HG03342 (cell line): ENCODE measurements around the gene ITPR2.
"Not testable (repeated sequence)": the region's sequence is repeated elsewhere in the genome, so short reads cannot be mapped to it uniquely, and the experiment has no call there.

Source experiments
- ATAC-seq: cut with Tn5 transposase; IDR thresholded peaks from one replicate; pipeline ENCODE4 v1.9.1; 2021; ENCODE audit warnings: mild to moderate bottlenecking, moderate library complexity; ENCODE audit not compliant: unreplicated experiment

ITPR2 gene

DNA sequence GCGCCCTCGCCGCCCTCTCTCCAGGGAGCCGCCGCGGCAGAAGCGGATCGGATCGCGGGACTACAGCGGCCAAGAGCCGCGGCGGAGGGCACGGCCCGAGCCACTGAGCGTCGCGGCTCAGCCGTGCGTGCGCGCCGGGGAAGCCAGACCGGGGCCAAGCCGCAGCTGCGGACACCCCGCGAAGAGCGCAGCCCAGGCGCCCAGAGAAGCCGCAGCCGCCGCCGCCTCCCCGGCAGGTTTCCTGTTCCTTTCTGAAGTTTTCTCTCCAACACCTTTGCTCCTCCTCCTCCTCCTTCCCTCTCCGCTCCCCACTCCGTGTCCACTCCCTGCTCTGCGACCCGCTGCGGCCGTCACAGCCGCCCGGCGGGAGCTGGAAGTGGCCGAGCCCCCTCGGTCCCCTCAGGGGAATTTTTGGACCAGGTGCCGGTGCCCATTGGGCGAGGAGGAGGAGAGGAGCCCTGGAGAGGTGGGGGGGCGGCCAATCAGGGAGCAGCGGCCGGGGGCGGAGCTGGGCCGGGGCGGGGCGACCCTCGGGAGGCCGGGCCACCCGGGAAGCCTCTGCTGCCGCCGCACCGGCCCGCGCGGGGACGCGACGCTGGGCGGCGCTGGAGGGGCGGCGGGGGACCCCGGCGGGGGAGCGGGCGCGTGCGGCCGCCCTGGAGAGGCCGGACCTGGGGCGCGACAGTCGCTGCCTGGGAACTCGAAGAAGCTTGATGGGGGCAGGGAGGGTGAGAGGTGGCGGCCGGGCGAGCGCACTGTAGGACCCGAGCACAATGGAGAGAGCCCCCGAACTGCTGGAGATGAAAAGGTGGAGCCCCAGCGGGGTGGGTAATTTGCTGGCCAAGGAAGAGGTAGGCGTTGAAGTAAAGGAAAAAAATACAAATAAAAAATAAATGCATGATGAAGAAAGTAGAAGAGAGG is at the start of gene ITPR2:
Gene ITPR2 (minus strand): TSS at position 373 of the 921 bp plus-strand sequence. CDS start 413 bp downstream, outside the sequence.
- peak; percentile 70 for ATAC-seq

DNA sequence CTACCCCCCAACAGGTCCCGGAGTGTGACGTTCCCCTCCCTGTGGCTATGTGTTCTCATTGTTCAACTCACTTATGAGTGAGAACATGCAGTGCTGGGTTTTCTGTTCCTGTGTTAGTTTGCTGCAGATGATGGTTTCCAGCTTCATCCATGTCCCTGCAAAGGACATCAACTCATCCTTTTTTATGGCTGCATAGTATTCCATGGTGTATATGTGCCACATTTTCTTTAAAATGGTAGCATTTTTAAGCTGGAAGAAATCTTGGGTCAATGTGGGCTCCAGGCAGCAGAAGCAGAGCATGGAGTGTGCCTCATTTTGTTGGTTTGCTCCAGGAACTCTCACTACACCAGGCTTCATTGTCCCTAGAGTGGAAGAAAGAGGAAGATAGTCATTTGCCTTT is 47.6 kb upstream of the ITPR2 start:
- ATAC-seq, result no peak

DNA sequence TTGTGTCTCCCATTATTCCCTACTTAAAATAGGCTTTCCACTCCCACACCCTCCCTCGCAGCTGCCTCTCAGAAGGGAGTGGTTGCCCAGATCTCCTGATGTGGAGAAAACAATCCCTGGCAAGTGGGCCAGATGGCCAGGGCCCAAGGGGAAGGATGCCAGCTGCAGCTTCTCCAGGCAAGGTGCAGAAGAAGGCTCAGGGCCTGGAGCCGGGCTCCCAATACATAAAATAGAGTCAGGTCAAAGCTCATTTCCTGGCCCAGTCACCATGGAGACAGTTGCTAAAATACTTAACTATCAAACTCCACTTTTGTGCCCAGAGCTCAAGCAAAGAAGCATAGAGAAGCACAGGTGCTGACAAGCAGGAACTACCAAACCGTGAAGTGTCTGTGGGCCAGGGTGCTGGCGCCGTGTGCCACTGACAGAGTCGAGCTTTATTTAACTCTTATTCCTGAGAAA is 45.7 kb upstream of the ITPR2 start:
- peak; percentile 68 for ATAC-seq

DNA sequence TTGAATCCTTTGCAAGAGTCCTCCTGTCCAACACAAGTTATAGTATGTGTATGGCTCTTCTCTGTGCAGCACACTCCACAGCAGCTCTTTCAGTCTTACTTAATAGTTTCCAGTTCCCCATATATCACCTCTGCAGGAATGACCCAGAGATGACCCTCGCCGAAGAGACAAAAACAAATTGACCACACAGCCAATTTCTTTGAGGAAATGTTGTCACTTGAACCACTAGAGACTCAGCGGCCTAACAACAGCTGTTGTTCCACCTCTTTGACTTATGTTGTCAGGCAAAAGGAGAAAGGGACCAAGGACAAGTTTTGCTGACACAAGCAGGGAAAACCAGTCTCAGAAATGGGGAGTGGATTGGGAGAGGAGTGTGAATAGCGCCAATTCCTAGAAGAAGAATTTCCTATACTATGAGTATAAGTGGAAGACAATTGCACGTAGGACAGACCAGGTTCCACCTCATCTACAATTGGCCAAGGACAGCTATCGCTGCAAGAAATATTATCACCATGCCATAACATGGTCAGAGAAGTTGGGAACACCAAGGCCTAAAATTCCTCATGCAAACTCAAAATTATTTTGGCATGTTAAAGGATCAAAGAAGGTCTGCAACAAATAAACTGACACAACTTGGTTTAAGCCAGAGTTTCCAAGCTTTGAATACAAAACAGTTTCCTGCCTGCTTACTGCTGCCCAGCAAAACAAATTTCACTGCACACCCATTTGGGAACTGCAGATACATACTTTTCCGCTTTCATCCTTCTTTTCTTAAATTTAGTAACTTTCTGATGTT is 41.7 kb upstream of the ITPR2 start:
- ATAC-seq, result peak; percentile 61

DNA sequence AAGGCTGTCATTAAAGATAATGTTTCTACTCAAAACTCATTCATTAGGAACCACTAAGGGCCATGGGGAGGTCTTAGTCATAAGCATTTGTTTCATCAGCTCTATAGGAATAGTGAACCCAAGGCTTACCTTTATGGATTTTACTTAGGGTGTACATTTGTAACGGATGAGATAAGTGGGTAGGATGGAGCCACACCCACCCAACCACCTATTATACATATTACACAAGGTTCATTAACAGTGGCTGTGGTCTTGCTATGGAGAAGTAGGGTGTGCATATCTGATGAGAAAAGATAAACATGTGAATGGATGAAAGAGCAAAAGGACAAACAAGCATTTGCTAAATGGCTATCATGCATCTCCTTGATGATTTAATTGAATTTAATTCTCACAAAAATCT is 39.6 kb upstream of the ITPR2 start:
- no peak for ATAC-seq

DNA sequence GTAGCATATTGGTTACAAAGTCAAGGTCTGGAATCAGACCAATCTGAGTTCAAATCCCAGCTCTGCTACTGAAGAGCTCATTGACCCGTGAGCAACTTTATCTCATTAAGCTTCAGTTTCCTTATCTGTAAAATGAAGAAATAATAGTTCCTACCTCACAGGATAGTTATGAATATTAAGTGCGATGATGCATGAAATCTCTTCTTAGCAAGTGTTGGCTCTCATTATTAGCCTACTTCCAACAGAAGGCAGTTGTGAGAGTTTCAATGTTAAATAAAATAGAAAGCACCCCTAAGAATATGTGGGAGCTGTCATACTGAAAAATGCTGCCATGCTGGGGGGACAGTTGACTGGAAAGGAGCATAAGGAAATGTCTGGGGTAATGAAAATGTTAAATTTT is 39.0 kb upstream of the ITPR2 start:
- no peak for ATAC-seq

DNA sequence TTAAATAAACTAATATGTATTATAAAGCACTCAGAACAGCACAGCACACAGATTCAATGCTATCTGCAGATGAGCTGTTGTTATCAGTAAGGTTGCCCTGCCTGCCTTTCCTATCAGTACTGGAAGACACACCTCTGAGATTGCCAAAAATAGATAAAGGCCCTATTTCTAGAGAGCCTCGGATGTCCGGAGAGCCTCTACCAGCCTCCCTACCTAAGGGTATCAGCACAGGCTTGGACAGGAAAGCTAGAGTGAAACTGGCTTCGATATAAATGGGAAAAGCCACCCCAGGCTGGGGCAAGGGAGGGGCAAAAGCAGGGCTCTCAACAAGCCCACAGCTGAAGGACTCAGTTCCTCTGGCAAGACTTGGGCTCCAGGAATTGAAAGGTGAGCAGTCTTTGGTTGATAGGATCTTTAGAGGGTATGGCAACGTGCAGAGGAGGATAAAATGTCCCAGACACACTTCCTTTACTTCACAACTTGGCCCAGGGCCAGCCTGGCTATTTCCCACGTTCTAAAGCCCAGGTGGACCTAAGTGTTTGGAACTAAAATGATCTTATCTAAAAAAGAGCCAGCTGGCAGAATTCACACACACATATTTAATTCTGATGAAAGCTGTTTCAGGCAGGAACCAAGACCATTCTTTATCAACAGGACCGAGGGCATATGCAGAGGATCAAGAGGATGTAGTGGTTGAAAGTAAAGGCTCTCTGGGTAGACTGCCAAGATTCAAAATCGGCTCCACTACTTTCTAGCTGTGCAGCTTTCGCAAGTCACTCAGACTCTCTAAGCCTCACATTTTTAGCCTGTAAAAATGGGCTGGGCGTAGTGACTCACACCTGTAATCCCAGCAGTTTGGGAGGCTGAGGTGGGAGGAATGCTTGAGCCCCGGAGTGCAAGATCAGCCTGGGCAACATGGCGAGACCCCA is 37.8 kb upstream of the ITPR2 start:
- ATAC-seq, result no peak

DNA sequence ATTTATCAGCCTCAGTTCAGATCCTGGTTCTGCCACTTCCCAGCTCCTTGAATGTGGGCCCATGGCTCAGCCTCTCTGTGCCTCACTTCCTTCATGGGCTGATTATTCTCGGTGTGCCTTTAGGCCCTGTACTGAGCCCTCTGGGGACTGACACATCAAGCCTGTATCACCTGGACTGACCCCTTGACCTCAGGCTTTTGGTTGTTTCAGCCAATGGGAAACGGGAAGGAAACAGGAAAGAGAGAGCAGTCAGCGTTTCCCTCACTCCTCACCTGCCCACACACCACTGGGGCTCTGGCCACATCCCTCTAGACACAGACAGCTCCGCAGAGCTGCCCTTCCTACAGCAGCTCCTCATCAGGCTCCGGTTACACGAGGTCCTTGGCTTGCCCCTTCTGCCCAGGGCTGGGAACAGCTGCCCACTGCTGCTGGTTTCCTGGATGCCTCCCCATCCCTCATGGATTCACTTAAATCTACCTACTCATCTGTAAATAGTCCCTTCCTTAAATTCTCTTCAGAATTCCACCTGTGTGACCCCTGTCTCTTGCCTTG is 37.0 kb upstream of the ITPR2 start:
- ATAC-seq, result no peak

DNA sequence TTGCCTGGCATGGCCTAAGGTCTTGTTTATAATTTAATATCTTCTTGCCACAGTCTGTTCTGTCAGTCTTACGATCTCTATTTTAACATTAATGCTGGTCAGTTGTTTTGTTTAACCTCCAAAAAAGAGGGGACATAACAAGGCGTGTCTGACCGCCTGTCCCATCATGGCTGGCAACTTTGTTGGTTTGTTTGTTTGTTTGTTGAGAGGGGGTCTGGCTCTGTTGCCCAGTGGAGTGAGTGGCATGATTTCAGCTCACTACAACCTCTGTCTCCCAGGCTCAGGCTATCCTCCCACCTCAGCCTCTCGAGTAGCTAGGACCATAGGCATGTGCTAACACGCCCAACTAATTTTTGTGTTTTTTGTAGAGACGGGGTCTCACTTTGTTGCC is 36.1 kb upstream of the ITPR2 start:
- no peak for ATAC-seq

DNA sequence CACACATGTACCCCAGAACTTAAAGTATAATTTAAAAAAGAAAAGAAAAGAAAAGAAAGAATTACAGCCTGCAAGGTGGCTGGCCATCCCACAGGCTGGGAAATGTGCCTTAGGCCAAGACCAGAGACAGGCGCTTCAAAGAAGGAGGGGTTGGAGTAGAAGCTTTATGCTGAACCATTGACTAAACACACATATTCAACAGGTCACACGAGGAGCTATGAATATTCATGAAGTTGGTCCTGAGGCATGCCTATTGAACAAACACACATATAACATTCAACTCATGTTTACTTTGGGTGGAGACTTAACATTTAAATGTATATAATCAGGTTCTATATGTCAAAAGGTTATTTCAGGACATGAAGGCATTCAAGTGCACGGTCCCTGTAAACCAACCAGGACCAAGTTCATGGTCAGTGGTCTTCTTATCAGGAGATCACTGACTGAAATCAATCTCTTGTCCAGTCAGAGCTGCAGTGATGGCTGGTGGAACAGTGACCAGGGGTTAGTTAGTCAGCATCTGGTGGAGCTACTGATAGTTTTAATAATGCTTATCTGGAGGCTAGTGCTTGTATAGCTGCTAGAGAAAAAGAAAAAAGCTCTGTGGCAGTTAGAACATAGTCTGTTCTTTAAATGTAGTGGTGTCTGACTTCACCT is 35.6 kb upstream of the ITPR2 start:
- no peak for ATAC-seq

DNA sequence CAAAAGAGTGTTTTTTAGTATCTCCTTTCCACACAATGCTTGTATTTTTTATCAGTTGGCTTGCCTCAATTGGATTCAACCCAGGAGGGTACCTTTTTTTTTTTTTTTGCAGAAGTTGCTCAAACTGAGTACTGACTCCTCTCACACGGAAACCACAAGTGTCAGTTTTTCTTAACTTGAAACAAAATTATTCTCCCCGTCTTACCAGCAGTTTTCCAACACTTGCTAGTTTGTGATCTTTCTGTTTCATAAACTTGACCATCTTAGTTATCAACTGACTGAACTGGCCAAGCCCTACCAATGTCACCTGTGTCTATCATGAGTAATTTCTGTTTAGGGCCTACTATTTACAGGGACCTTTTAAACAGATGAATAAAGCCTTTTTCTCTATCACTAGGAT is 34.1 kb upstream of the ITPR2 start:
- ATAC-seq, result no peak

DNA sequence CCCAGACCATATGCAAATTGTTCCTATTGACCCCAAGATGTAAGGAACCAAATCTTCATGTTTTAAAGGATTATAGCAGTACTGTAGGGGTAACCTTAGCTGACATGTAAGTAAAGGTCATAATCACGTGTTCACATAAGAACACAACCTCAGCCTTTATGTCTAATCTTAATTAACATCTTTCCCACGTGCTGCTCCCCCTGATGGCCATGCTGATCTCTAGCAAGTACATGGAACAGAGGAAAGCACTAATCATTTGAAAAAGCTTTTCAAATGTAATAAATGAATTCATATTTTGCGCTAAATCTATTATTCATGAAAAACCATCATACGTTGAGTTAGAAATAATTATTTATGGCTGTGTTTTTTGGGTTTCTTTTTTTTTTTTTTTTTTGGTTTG is 30.5 kb upstream of the ITPR2 start:
- ATAC-seq, result no peak

DNA sequence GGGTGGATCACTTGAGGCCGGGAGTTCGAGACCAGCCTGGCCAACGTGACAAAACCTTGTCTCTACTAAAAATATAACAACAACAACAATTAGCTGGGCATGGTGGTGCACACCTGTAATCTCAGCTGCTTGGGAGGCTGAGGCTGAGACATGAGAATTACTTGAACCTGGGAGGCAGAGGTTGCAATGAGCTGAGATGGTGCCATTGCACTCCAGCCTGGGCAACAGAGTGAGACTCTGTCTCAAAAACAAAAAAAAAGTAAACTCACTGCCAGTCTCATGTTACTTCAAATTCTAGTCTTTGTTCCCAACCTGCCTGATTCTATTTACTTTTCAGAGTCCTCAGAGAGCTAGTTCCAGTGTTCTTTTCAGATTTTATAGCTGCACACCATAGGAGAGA is 29.8 kb upstream of the ITPR2 start:
- ATAC-seq, result not testable (repeated sequence)

DNA sequence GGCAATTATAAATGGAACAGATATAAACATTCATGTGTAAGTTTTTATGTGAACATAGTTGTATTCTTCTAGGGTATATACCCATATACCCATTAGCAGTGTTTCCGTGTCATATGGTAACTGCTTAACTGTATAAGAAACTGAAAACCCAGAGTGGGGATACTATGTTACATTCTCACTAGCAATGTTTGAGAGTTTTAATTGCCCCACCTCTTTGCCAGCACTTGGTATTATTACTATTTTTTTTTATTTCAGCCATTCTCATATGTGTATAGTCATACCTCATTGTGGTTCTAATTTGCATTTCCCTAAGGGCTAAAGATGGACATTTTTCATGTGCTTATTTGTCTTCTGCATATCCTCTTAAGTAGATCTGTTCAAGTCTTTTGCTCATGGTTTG is 28.7 kb upstream of the ITPR2 start:
- ATAC-seq, result no peak

DNA sequence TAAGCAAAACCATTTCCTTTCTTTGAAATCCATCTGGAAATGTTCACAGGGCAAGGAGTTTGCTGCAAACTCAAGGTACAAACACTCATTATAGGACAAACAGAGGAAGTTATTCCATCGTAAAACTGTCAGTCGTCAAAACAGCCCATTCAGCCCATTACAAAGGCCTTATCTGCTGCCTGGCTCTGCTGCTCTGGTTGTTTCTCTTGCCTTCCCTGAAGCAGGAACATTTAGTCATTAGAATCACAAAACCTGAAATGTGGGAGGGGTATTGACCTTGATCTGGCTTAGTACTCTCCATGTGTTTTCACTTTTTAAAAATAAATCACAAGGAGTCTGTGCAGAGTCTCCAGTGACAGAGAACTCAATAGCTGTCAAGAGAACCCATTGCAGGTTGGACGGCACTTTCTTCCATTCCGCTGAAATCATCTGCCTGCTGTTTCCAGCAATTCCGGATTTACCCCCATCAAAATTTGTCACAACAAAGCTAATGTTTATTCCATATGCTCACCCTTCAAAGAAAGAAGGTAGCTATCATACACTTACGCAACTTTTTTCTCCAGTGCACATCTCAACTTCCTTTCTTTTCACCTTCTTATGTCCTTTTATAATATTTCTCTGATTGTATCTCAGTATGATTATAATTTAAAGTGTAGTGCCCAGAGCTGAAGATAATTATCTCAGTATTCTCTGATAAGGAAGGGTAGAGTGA is 24.6 kb upstream of the ITPR2 start:
- no peak for ATAC-seq

DNA sequence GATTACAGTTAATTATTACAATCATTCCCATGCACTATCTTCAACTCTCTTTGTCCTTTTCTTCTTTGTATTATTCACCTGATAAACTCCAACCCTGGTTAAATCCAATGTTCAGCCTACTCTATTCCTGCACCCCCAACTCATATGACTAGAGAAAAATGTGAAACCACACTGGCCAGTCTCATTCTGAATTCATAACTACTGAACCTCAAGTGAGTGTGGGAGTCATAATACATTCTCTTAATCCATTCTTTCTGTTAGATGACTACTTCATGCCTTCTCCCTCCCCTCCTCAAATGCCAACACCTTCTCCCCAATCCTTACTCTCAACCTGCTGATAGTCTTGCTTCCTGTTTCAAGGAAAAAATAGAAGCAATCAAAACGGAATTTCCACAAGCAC is 22.3 kb upstream of the ITPR2 start:
- ATAC-seq, result no peak

DNA sequence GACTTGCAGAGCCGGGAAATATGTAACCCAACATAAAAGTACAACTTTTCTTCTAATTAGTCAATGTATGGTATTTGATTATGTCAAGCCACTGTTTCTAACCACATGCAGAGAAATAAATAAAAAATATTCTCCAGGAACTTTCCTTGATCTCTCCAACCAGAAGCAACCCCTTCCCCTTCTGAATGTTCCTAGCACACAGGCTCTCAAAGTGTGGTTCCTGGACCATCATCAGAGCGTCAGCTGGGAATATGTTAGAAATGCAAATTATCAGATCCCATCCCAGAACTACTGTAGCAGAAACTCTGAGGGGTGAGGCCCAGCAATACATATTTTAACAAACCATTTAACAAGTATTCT is 21.0 kb upstream of the ITPR2 start:
- peak; percentile 6 for ATAC-seq

DNA sequence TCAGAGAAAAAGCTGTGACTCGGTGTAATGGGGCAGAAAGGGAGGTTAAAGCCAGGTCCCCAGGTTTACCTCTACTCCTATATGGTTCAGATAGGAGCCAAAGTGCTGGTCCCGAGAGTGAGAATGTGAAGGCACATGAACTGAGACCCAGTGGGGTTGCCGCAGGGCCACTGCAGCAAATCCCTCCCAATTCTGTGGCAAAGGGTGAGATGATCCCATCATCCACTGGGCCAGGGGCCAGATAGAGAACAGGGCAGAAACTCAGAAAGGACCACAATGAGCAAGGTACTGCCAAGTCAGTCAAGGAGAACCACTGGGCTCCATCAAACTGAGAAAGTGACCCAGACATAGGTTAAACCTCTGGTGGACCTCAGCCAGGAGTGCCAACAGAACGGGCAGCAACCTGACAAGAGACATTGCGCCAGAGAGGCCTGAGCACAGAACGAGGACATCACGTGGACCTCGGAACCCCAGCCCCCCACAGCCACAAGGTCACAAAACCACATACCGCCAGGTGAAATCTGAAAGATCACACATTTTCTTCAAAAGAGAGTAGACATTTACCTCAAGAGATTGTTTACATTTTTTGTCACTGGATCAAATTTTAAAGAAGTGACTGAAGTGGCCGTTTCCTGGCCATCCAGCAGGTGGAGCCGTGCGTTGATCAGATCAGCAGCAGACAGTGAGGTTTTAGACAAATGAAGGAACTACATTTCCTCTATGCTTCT is 20.5 kb upstream of the ITPR2 start:
- ATAC-seq, result peak; percentile 84
